NCI-H1436 treated with DMSO at 0.1 percent for 48 hours (cell line): Measurements from ENCODE around the gene RIPPLY3.
"Not testable (repeated sequence)": the region's sequence is repeated elsewhere in the genome, so short reads cannot be mapped to it uniquely, and the experiment has no call there.

Experiments
- DNase-seq: peaks from one replicate; lab custom pipeline; 2025; lab: John Stamatoyannopoulos, UW

Gene RIPPLY3

GRCh38 chr21:36981049-36981391 is 25.5 kb upstream of the RIPPLY3 start:
- DNase-seq: no peak

GRCh38 chr21:36981977-36982700 is 24.4 kb upstream of the RIPPLY3 start:
- DNase-seq: no peak

DNA sequence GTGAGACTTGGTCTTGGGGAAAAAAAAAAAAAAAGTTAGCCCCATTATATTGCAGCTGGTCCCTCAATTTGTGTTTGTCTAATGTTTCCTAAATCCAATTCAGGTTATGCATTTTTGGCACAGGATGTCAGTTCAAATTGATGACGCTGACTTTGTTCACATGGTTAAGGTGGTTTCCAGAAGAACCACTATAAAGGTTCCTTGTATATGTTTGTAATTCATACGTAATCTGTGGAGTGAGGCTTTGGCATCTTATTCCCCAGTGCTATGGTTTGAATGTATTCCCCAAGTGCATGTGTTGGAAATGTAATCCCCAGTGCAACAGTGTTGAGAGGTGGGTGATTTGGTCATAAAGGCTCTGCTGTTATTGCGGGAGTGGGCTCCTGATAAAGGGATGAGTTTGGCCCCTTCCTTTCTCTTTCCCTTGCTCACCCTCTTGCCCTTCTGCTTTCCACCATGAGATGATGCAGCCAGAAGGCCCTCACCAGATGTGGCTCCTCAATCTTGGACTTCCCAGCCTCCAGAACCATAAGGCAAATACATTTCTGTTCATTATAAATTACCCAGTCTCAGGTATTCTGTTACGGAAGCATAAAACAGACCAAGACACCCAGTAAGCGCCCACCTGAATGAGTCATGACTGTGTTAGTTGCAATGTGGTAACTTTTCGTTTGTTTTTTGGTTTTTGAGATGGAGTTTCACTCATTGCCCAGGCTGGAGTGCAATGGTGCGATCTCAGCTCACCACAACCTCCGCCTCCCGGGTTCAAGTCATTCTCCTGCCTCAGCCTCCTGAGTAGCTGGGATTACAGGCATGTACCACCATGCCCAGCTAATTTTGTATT is 20.5 kb upstream of the RIPPLY3 start:
- no peak for DNase-seq

DNA sequence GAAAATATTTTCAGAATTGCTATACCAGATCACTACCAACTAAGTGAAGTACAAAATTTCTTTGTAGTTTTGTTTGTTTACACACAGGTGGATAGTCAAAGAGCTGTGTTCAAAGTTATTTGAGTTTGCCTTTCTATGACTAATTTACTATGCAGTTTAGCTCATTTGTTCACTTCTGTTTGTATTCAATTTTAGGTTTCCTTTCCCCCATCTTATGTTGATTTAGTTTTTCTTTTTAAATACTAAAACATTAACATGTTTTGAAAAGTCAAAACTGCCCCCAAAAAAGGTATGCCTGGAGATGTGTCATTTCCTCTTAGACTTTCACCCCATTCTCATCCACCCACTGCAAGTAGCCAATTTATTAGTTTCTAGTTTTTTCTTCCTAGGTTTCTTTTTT is 18.7 kb upstream of the RIPPLY3 start:
- no peak for DNase-seq

GRCh38 chr21:36988536-36988935 is 18.0 kb upstream of the RIPPLY3 start:
- DNase-seq: no peak

GRCh38 chr21:36989199-36989698 is 17.3 kb upstream of the RIPPLY3 start:
- DNase-seq: not testable (repeated sequence)

GRCh38 chr21:36989699-36990507 is 16.6 kb upstream of the RIPPLY3 start:
- peak; percentile 59 for DNase-seq

- DNase-seq: no peak
Measured at GRCh38 chr21:36990508-36991205, 15.8 kb upstream of the RIPPLY3 start.

DNA sequence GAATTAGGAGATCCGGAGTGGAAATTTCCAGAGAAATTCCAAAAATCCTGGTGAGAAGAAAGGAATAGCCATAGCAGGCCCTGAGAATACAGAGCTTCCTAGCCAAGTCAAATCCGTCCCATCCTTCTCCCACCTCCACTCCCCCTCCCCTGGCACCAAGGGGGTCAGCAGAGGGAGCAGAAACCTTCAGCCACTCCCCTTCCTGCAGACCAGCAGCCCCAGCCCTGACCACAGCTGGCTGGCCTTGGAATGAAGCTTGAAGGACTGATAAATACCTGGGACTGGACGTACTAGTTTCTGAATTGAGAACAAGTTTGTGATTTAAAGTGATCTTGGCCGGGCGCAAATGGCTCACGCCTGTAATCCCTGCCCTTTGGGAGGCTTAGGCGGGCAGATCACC is 13.8 kb upstream of the RIPPLY3 start:
- DNase-seq: no peak

- DNase-seq: no peak
Measured at GRCh38 chr21:36994501-36995158, 11.9 kb upstream of the RIPPLY3 start.

DNA sequence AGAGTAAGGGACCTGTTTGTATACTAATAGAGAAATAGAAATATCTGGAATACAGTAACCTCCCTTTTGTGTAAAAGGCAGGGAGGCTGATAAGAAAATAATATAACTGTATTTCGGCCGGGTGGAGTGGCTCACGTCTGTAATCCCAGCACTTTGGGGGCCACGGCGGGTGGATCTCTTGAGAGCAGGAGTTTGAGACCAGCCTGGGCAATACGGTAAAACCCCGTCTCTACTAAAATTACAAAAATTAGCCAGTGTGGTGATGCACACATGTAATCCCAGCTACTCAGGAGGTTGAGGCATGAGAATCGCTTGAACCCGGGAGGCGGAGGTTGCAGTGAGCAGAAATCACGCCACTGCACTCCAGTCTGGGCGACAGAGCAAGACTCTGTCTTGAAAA is 11.2 kb upstream of the RIPPLY3 start:
- DNase-seq: not testable (repeated sequence)

DNA sequence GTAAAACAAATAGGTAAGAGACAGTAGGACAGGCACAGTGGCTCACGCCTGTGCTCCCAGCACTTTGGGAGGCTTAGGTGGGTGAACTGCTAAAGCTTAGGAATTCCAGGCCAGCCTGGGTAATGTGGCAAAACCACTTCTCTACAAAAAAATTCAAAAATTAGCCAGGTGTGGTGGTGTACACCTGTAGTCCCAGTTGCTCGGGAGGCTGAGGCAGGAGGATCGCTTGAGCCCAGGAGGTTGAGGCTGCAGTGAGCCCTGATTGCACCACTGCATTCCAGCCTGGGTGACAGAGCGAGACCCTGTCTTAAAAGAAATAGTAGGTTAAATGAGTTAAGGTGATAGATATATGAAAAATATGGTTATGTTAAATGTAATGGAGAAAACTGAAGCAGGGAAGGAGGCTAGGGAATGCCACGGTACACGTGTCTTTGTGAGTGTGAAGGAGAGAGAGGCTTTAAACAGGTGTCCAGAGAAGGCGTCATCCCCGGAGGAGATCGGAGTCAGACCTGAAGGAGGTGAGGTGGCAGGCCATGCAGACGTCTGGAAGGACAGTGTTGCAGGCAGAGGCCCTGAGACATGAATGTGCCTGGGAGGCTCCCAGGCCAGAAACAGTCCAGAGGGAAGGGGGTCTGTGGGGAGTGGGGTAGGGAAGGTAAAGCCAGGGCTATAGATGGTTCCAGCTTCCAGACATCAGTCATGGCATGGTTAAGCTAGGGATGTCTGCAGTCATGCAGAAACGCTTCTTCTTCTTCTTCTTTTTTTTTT is 7.2 kb upstream of the RIPPLY3 start:
- DNase-seq: no peak

DNA sequence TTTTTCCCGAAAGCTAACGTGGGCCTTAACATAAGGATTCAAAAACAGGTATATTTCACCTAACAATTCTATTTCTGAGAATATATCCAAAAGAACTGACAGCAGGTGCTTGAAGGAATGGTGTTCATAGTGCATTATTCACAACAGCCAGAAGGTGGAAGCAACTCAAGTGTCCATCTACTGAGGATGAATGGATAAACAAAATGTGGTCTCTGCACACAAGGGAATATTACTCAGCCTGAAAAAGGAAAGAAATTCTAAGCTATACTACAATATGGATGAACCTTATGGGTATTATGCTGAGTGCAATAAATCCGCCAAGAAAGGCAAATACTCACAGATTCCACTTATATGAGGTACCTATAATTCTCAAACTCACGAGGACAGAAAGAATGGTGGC is 6.1 kb upstream of the RIPPLY3 start:
- no peak for DNase-seq

DNA sequence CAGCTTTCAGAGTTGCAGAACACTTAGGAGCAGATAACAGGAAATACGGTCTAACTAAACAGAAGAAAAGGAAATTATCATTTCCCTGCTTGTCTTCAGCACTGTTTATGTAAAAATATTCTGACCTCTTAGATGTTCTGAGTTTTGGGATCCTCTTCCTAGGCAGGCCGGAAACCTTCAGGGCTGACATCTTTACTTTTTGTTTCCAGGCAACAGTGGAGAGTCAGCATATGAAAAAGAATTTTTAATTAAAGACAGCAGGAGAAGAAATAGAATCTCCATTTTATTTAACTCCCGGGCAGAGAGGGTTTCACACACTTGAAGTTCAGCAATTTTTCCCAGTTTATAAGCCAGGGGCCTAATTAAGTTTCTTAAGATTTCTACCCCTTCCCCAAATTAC is 5.1 kb upstream of the RIPPLY3 start:
- DNase-seq: no peak

GRCh38 chr21:37002851-37003250 is 3.7 kb upstream of the RIPPLY3 start:
- not testable (repeated sequence) for DNase-seq

GRCh38 chr21:37003917-37004316 is 2.6 kb upstream of the RIPPLY3 start:
- not testable (repeated sequence) for DNase-seq

- DNase-seq: no peak
Measured at GRCh38 chr21:37005548-37006485, 685 bp upstream of the RIPPLY3 start.

DNA sequence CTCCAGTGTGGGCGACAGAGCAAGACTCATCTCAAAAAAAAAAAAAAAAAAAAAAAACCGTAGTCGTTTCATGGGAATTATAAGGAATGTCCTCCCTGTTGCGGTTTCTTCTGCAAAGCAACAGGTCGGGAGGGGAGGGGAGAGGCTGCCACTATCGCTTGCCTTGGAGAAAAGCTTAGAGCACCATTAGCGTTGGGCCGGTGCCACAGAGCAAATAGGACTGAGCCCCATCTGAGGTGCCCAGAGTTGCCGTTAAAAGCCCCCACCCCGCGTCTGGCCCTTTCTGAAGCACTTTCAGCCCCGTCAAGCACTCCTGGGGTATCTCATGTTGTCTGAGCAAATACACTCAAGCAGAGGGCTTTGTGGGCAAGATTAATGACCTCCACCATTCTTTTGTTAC is 2.2 kb downstream of the RIPPLY3 start:
- DNase-seq: peak; percentile 88

DNA sequence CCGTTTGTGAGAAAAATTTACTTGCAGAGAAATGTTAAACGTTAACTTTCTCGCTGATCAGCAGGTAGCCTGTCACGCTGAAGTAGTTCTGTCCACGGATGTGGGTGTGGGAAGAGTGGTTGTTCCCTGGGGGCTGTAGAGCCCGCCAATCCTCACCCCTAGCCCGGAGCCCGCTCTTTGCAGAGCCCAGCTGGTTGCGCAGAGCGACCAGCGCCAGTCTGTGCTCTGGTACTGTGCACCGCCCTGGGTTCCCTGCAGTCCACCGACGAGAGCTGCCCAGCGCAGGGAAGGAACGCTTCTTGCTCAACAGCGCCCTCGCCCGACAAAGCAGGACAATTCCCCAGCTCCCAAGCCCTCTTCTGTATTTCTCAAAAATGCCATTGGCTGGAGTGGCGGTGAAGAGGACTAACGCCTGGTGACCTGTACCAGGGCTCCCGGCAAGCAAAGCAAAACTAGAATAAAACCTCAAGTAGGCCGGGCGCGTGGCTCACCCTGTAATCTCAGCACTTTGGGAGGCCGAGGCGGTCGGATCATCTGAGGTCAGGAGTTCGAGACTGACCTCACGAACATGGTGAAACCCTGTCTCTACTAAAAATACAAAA is 3.3 kb downstream of the RIPPLY3 start:
- DNase-seq: peak; percentile 85
